ACC112 (cell line): ENCODE data around the gene CARD14.

Experiments
- H2AFZ ChIP-seq: fragments of 200-600 bp; sonication (generic); one replicate; pipeline ENCODE4 v1.6.0; 2017; ENCODE audit warnings: antibody characterized with exemption, low read length; ENCODE audit not compliant: unreplicated experiment
- H3K27ac ChIP-seq: fragments of 200-600 bp; sonication (generic); 2 replicates; pipeline ENCODE4 v1.5.1; 2014; ENCODE audit warnings: low read depth, mild to moderate bottlenecking, antibody characterized with exemption, low read length, moderate library complexity
- H3K27me3 ChIP-seq: fragments of 200-600 bp; sonication (generic); 2 replicates; pipeline ENCODE4 v1.6.1; 2014; ENCODE audit warnings: mild to moderate bottlenecking, antibody characterized with exemption, low read length, moderate library complexity, mixed read lengths; ENCODE audit not compliant: insufficient read depth
- H3K36me3 ChIP-seq: fragments of 200-600 bp; sonication (generic); 2 replicates; pipeline ENCODE4 v1.6.1; 2016; ENCODE audit warnings: mild to moderate bottlenecking, antibody characterized with exemption, low read length, moderate library complexity, mixed read lengths; ENCODE audit not compliant: insufficient read depth
- H3K4me1 ChIP-seq: fragments of 200-600 bp; sonication (generic); one replicate; pipeline ENCODE4 v1.6.1; 2016; ENCODE audit warnings: low read length, mixed read lengths; ENCODE audit not compliant: insufficient read depth, unreplicated experiment, control insufficient read depth
- H3K4me3 ChIP-seq: fragments of 200-600 bp; sonication (generic); 2 replicates; pipeline ENCODE4 v1.5.1; 2014; ENCODE audit warnings: mild to moderate bottlenecking, low read depth, low read length
- H3K79me2 ChIP-seq: fragments of 200-600 bp; sonication (generic); one replicate; pipeline ENCODE4 v1.6.0; 2016; ENCODE audit warnings: low read length; ENCODE audit not compliant: control insufficient read depth, unreplicated experiment, insufficient read depth

CARD14 gene

DNA sequence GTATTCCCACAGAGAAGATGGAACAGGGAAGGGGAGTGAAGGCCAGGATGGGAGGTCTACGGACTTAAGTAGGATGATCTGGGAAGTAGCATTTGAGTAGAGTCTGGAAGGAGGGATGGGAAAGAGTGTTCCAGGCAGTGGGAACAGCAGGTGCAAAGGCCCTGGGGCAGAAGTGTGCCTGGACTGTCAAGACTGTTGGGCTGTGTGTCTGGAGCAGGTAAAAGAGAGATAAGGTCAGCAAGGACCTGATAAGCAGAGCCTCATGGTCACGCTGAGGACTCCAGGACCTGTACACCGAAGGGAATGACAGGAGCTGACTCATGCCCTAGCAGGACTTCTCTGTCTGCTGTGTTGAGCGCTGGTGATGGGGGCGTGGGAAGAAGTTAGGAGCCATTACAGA, 723 bp upstream of the CARD14 start:
- H3K27ac ChIP-seq, result no peak overlapping the region
- H3K4me1 ChIP-seq, result no peaks in the 10 kb centered on the region
- H3K27me3 ChIP-seq, result peaks cover 7% of the 10 kb centered on the region; the same call in 1 of the 2 replicates

DNA sequence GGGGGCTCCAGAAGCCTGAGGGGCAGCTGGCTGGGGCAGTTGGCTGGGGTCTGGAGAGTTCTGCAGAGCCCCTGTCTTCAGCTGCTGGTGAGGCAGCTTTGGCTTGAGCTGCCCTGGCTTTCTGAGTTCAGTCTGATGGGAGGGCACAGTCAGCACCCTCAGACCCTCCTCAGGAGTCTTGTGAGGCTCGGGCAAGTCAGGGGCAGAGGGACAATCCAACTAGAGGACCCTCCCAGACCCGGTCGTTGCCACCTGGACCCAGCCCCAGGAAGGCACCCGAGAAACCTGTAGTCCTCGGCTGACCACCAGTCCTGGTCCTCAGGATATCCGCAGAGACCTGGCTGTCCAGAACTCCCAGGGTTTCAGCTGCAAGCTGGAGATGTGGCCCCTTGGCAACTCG, 1.9 kb downstream of the CARD14 start:
- Histone ChIP-seq H3K27ac (no peak overlapping the region), H3K4me1 (no peaks in the 10 kb centered on the region), H3K27me3 (peaks cover 7% of the 10 kb centered on the region; the same call in 1 of the 2 replicates), H3K36me3 (no peaks in the 10 kb centered on the region), H2AFZ (no peak overlapping the region), H3K79me2 (no peaks in the 10 kb centered on the region), H3K4me3 (no peak overlapping the region)

More for the DNA sequence above, 723 bp upstream of the CARD14 start:
- no peak overlapping the region for H3K4me3 ChIP-seq
- H2AFZ ChIP-seq, result no peak overlapping the region
- H3K36me3 ChIP-seq, result no peaks in the 10 kb centered on the region
- no peaks in the 10 kb centered on the region for H3K79me2 ChIP-seq

GRCh38 chr17:80173126-80173525, 3.3 kb downstream of the CARD14 start:
- Histone ChIP-seq H3K27ac (no peak overlapping the region), H2AFZ (no peak overlapping the region), H3K36me3 (no peaks in the 10 kb centered on the region), H3K4me3 (no peak overlapping the region), H3K79me2 (no peaks in the 10 kb centered on the region), H3K27me3 (peaks cover 7% of the 10 kb centered on the region; the same call in 1 of the 2 replicates), H3K4me1 (no peaks in the 10 kb centered on the region)

GRCh38 chr17:80173916-80174315, 4.1 kb downstream of the CARD14 start:
- Histone ChIP-seq H3K79me2 (no peaks in the 10 kb centered on the region), H3K4me1 (no peaks in the 10 kb centered on the region), H3K4me3 (no peak overlapping the region), H3K27ac (no peak overlapping the region), H3K36me3 (no peaks in the 10 kb centered on the region), H3K27me3 (peaks cover 7% of the 10 kb centered on the region; the same call in 1 of the 2 replicates), H2AFZ (no peak overlapping the region)

GRCh38 chr17:80176757-80177156, 6.9 kb downstream of the CARD14 start:
- 0 out of 2 replicates have a peak, but pooled peaks cover 3% of the 10 kb centered on the region for H3K27me3 ChIP-seq
- no peak overlapping the region for H2AFZ ChIP-seq
- H3K27ac ChIP-seq, result no peak overlapping the region
- no peak overlapping the region for H3K4me3 ChIP-seq
- no peaks in the 10 kb centered on the region for H3K79me2 ChIP-seq
- no peaks in the 10 kb centered on the region for H3K4me1 ChIP-seq
- no peaks in the 10 kb centered on the region for H3K36me3 ChIP-seq

- Histone ChIP-seq H3K36me3 (no peaks in the 10 kb centered on the region), H2AFZ (no peak overlapping the region), H3K27me3 (0 out of 2 replicates have a peak, but pooled peaks cover 3% of the 10 kb centered on the region), H3K4me3 (no peak overlapping the region), H3K79me2 (no peaks in the 10 kb centered on the region), H3K4me1 (no peaks in the 10 kb centered on the region), H3K27ac (no peak overlapping the region)
Observed at GRCh38 chr17:80177986-80178595, 8.3 kb downstream of the CARD14 start.

DNA sequence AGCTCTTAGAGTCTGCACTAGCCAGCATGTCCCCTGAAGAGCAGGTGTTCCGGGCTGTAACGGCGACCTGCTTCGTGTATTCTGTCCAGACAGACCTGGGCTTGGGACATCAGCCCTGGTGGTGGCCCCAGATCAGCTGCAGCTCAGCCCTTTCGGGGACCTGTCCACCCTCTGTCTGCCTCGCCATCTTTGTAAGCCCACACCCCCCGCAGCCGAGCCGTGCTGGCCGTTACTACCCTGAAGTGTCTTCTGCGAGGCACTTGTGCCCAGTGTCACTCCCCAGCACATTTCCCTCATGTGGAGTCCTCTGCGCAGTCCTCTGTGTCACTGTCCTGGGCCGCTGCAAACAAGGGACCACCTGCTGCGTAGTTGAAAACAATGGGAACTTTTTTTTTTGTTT, 10.4 kb downstream of the CARD14 start:
- Histone ChIP-seq H3K27ac (no peak overlapping the region), H3K36me3 (no peaks in the 10 kb centered on the region), H2AFZ (no peak overlapping the region), H3K4me3 (no peak overlapping the region), H3K27me3 (0 out of 2 replicates have a peak, but pooled peaks cover 3% of the 10 kb centered on the region), H3K4me1 (no peaks in the 10 kb centered on the region), H3K79me2 (no peaks in the 10 kb centered on the region)

GRCh38 chr17:80181431-80181830, 11.6 kb downstream of the CARD14 start:
- Histone ChIP-seq H3K27me3 (0 out of 2 replicates have a peak, but pooled peaks cover 3% of the 10 kb centered on the region), H3K27ac (no peak overlapping the region), H3K36me3 (no peaks in the 10 kb centered on the region), H3K4me3 (no peak overlapping the region), H3K4me1 (no peaks in the 10 kb centered on the region), H2AFZ (no peak overlapping the region), H3K79me2 (no peaks in the 10 kb centered on the region)

GRCh38 chr17:80182118-80182844, 12.5 kb downstream of the CARD14 start:
- Histone ChIP-seq H3K27ac (no peak overlapping the region), H3K27me3 (0 out of 2 replicates have a peak, but pooled peaks cover 3% of the 10 kb centered on the region), H3K79me2 (no peaks in the 10 kb centered on the region), H3K36me3 (no peaks in the 10 kb centered on the region), H3K4me3 (no peak overlapping the region), H2AFZ (no peak overlapping the region), H3K4me1 (peaks cover 4% of the 10 kb centered on the region)

DNA sequence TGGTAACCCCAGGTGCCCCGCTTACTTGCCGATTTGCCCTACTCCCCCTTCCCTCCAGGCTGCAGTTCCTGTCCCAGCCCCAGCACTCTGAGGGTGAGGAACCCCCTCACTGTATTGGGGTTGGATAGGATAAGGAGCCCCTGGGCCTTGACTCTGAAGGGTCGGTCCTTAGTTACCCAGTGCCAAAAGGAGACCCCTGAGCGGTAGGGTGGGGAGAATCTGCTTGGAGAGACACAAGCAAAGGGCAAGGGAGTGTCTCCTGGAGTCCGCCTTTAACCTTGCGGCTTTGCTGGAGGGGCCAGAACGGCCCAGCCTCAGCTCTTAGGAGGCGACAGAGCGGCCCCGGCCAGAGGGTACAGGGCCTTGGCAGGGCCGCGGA, 13.0 kb downstream of the CARD14 start:
- H3K27me3 ChIP-seq, result 0 out of 2 replicates have a peak, but pooled peaks cover 3% of the 10 kb centered on the region
- no peak overlapping the region for H3K27ac ChIP-seq
- H3K36me3 ChIP-seq, result no peaks in the 10 kb centered on the region
- no peak overlapping the region for H2AFZ ChIP-seq
- peaks cover 7% of the 10 kb centered on the region for H3K4me1 ChIP-seq
- no peak overlapping the region for H3K4me3 ChIP-seq
- H3K79me2 ChIP-seq, result no peaks in the 10 kb centered on the region
